LNCaP clone FGC (cell line): Measurements from ENCODE around the gene NRXN3.
A peak's percentile ranks its signal among the peaks of the same experiment; 100 is the strongest.

ENCODE experiments used
- DNase-seq: peaks from one replicate; pipeline ENCODE4 v3.0.0-alpha.2; 2011; ENCODE audit warnings: low read depth
- H3K4me3 ChIP-seq: 2 replicates; pipeline ENCODE4 v1.5.1; 2011; ENCODE audit warnings: mild to moderate bottlenecking, low read depth, low read length, control low read depth
- TF ChIP-seq, protein P1 (sequence below): IDR thresholded peaks from 2 replicates; pipeline ENCODE4 v1.5.1; 2012; ENCODE audit warnings: mild to moderate bottlenecking; ENCODE audit not compliant: control insufficient read depth, insufficient read depth; ENCODE audit errors: extremely low read depth

Gene NRXN3

GRCh38 chr14:78131616-78132015 is 38.6 kb upstream of the NRXN3 start:
- TF ChIP-seq, protein P1, sequence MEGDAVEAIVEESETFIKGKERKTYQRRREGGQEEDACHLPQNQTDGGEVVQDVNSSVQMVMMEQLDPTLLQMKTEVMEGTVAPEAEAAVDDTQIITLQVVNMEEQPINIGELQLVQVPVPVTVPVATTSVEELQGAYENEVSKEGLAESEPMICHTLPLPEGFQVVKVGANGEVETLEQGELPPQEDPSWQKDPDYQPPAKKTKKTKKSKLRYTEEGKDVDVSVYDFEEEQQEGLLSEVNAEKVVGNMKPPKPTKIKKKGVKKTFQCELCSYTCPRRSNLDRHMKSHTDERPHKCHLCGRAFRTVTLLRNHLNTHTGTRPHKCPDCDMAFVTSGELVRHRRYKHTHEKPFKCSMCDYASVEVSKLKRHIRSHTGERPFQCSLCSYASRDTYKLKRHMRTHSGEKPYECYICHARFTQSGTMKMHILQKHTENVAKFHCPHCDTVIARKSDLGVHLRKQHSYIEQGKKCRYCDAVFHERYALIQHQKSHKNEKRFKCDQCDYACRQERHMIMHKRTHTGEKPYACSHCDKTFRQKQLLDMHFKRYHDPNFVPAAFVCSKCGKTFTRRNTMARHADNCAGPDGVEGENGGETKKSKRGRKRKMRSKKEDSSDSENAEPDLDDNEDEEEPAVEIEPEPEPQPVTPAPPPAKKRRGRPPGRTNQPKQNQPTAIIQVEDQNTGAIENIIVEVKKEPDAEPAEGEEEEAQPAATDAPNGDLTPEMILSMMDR = no peak
- DNase-seq = no peak
- no peak overlapping the region for H3K4me3 ChIP-seq

- TF ChIP-seq, protein P1 = no peak
- DNase-seq = no peak
- H3K4me3 ChIP-seq = no peak overlapping the region
Measured at GRCh38 chr14:78135450-78135891, 34.7 kb upstream of the NRXN3 start.

DNA sequence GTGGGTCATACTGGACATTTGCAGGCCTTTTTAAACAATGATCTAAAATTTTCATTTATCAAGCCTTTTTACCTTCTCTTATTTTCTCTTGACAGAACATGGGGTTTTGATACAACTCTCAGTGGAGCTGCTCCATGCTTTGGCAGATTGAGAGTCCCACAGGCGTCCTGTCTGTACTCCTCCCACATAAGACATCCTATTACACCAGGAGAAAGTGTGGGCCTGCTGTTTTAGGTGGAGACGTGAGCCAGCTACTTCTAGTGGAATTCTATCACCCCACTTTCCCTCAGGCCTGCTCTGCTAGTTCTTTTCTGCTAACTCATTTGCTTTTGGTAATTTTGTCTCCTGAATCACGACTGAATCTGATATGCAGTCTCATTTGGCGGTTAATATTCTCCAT is 33.5 kb upstream of the NRXN3 start:
- TF ChIP-seq, protein P1 = no peak
- H3K4me3 ChIP-seq = no peak overlapping the region
- DNase-seq = no peak

DNA sequence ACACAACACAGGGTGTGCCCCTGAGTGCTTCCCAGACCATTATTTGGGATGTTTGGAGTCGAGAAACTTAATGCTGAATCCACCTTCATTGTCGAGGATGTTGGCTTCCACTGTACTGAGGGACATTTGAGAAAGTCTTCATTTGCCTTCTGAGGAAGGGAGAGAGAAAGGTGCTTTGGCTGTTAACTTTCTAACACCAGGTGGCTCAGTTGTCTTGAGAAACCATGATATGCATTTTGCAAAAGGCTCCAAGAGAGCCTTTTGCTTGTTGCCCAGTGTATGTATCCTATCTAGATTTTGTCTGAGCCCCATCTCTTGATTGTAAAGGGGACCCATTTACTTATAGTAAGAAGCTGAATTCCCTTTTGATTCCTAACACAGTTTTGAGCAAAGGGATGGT is 28.6 kb upstream of the NRXN3 start:
- no peak for DNase-seq
- no peak overlapping the region for H3K4me3 ChIP-seq
- TF ChIP-seq, protein P1 = peak; percentile 6; the same call in 1 of the 2 replicates

GRCh38 chr14:78142998-78143397 is 27.2 kb upstream of the NRXN3 start:
- no peak for DNase-seq
- H3K4me3 ChIP-seq = no peak overlapping the region
- TF ChIP-seq, protein P1 = no peak

- H3K4me3 ChIP-seq = no peak overlapping the region
- TF ChIP-seq, protein P1 = no peak
- DNase-seq = no peak
Measured at GRCh38 chr14:78143489-78144145, 26.6 kb upstream of the NRXN3 start.
